HL-60/S4 (cell line): ENCODE results near the gene IGFBPL1.

ENCODE experiments used
- in situ Hi-C: fragments of 300-500 bp; cut with MboI; formaldehyde crosslinking; loops from 2 replicates; pipeline ENCODE4 v1.14.3; 2022; ENCODE audit warnings: low sequenced_read_pairs

The IGFBPL1 gene

DNA sequence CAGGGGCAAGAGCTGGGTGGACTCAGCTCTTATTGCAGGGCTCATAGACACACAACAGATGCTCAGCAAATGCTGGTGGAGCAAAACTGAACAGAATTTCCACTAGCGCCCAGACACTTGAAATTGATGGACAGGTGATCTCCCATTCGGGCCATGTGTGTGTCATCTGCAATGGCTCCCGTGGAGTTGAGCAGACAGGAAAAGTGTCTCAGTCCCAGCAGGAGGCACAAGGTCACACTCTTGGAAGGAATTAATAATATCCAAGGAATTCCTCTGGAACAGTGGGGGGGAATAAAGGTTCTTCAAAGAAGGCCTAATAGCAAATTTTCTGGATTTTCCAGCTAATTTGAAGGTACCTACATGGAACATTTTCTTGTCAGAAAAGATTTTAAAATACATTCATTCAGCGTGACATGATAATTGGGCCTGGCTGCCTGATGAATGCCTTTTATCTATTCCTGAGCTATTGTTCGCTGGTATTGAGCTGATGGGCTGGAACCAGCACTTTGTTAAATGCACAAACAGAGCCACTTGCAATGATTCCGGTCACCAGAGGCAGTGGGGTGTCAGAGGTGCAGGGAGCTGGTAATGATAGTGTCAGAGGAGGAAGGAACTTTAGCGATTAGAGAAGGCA is 63.3 kb downstream of the IGFBPL1 start:
- in situ Hi-C loops = loop anchor here (5.0 to 25.0 kb wide), 5 partner anchors 199 to 874 kb away; partner anchors contain the start of gene POLR1E

DNA sequence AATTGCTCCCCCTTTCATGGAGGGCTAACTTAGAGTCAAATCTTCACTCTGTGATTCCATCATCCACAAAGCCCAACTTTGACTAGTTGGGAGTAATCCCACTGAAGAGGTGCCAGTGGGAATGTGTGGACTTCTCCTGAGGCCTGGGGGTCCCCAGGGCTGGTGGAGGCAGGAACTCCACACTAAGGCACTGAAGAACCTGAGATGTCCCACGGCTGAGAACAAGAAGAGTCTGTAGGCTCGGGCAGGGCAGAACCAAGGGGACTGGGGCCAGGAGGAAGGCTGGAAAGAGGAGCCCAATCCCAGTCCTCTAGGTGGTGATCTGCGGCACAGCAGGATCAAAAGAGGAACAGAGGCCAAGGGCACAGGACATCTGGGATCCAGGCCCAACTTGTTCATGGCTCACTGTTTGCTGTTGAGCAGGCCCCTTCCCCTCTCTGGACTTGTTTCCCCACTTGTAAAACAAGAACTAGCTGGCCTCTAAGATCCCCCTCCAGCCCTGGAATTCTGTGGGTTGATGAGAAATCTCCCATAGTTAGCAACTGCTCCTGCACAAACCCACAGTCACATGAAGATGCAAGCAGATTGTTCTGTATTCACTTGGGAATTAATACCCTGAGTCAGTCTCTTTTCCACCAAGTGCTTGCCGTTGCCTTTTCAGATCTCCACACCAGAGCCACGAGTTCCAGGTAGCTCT is 64.4 kb downstream of the IGFBPL1 start:
- in situ Hi-C loops = loop anchor here (5.0 to 25.0 kb wide), 5 partner anchors 198 to 873 kb away; partner anchors contain the start of gene POLR1E

DNA sequence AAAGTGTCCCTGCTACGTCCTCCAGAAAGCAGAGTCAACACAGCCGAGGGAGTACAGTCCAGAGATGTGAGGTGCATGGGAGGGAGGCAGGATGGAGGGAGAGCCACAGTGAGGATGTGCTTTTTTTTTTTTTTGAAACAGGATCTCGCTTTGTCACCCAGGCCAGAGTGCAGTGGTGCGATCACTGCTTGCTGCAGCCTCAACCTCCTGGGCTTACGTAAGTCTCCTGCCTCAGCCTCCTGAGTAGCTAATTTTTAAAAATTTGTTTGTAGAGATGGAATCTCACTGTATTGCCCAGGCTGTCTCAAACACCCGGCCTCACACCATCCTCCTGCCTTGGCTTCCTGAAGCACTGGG is 65.0 kb downstream of the IGFBPL1 start:
- in situ Hi-C loops = loop anchor here (25.0 kb wide), 3 partner anchors 197 to 872 kb away; partner anchors contain the start of gene POLR1E

DNA sequence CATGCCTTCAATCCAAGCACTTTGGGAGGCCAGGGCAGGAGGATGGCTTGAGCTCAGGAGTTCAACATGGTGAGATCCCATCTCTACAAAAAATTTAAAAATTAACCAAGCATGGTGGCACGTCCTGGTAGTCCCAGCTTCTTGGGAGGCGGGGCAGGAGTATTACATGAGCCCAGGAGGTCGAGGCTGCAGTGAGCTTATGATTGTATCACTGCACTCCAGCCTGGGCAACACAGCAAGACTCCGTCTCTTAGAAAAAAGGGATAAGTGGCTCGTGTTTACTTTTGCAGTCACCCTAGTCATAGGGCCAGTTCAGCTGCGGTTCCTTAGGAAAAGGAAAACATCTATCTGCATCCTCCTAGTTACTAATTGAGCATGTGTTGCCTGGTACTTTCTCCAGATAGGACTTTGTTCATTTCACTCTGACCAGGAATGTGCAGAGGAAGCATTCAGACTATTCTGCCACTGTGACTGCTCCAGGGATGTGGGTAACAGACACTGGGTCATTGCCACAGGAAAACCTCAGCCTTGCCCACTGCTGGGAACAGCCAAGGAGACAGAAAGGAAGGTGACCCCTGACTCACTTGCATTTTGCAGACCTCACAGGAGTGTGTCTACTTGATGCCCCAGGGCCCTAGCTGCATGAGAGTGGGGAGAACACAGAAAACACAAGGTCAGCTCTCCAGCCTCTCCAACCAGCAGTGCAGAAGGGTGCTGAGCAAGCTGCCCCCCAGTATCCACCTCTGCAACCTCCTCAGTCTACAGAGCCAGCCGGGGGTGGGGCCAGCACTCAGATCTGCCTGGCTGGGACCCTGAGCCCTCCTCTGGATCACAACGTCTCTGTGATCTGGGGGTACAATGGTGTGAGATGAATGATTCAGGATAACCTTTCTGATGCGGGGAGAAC is 65.6 kb downstream of the IGFBPL1 start:
- in situ Hi-C loops = loop anchor here (25.0 kb wide), 3 partner anchors 196 to 871 kb away; partner anchors contain the start of gene POLR1E

DNA sequence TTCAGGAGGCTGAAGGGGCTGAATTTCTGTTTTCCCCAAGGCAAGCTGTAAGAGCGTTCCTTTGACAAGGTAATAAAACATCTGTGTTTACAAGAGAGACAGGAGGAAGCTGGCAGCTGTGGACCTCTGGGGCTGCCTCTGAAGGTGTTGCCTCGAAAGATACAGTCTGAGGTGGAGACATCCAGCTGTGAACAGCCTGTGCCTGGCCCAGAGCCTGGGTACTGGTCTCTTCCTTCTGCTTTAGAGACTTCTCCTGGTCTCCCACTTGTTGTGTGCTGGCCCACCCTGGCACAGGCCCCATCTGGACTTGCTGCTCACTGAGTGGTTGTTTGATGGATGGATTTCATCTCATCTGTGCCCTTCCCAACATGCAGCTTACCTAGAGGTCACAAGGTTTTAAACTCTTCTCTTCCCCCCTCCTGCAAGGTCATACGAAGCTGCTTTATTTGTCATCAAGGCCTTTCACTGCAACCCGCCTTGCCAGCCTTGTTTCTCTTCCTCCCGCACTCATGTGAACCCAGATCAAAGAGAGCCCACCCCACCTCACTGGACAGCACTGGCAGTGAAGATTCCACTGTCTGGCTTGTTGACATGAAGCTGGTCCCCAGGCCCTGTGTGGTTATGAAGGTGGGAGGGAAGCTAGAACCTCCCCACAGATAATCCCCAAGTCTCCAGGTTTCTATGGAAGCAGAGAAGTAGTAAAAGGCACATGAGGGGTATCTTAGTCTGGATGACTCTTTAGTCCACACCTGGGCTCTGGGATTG is 66.7 kb downstream of the IGFBPL1 start:
- in situ Hi-C loops = loop anchor here (25.0 kb wide), 3 partner anchors 195 to 870 kb away; partner anchors contain the start of gene POLR1E

DNA sequence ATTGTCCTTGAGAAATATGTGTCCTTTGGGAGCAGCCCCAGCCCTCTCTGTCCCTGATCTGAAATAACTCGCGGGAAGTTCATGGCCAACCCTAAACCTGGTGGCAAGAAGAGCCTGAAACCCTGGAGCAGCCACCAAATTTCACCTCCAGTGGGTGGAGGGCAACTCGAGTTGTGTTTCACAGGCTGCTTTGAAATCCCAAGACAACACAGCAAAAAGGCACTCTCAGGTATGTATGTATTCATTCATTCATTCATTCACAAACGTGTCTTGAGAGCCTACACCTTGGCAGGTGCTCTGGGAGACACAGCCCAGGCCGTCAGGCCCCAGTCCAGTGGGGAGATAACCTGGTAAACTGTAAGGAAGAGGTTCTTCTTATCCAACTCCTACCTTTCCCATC is 67.4 kb downstream of the IGFBPL1 start:
- in situ Hi-C loops = loop anchor here (25.0 kb wide), 3 partner anchors 195 to 870 kb away; partner anchors contain the start of gene POLR1E
